GM10248 (cell line): ENCODE data around the gene TXLNA.

Experiments used
- CTCF ChIA-PET: fragments of 300-600 bp; sonication (Branson Sonifier 250); formaldehyde crosslinking; extraction: SDS; loops from one replicate; lab custom pipeline; 2021; ENCODE audit warnings: antibody characterized with exemption; lab: Yijun Ruan, JAX
- POLR2A ChIA-PET: fragments of 350-650 bp; sonication (Branson Sonifier 250); formaldehyde crosslinking; extraction: SDS; loops from one replicate; lab custom pipeline; 2020; ENCODE audit warnings: antibody characterized with exemption; lab: Yijun Ruan, JAX
- DNase-seq: peaks from one replicate; pipeline ENCODE4 v3.0.0; 2012; ENCODE audit errors: extremely low spot score
- CTCF ChIP-seq: IDR thresholded peaks from 2 replicates; pipeline ENCODE4 v1.5.1; 2012; ENCODE audit warnings: mild to moderate bottlenecking, low read depth; ENCODE audit errors: extremely low read depth, missing control alignments, control extremely low read depth

Gene TXLNA

GRCh38 chr1:32182060-32182459 is 2.6 kb downstream of the TXLNA start:
- POLR2A ChIA-PET, result interaction anchor here (0.7 to 1.0 kb wide), 3 partner anchors 74 to 154 kb away, joined by 3 to 6 read pairs (median 4); partner anchors contain the start of genes KPNA6 and MARCKSL1
- DNase-seq, result no peak
- TF ChIP-seq CTCF, result no peak
- CTCF ChIA-PET, result interaction anchor here (2.6 to 3.4 kb wide), 2 partner anchors 33 to 66 kb away, joined by 7 to 11 read pairs; no protein-coding TSS in a partner anchor

- ChIA-PET POLR2A (interaction anchor here (0.7 kb wide), 1 partner anchor 12 kb away, joined by 3 read pairs; no protein-coding TSS in a partner anchor), CTCF (interaction anchor here (1.3 to 2.2 kb wide), 2 partner anchors 13 to 31 kb away, joined by 3 to 10 read pairs; no protein-coding TSS in a partner anchor)
- no peak for DNase-seq
- no peak for TF ChIP-seq CTCF
These were observed 5.2 kb downstream of the TXLNA start for GRCh38 chr1:32184650-32185049.

GRCh38 chr1:32186077-32186476 is 6.6 kb downstream of the TXLNA start:
- ChIA-PET CTCF (interaction anchor here (1.4 to 2.2 kb wide), 2 partner anchors 30 to 62 kb away, joined by 3 to 10 read pairs; no protein-coding TSS in a partner anchor), POLR2A (interaction anchor here (0.6 to 1.2 kb wide), 2 partner anchors 12 to 48 kb away, joined by 3 read pairs; no protein-coding TSS in a partner anchor)
- no peak for DNase-seq
- no peak for TF ChIP-seq CTCF

DNA sequence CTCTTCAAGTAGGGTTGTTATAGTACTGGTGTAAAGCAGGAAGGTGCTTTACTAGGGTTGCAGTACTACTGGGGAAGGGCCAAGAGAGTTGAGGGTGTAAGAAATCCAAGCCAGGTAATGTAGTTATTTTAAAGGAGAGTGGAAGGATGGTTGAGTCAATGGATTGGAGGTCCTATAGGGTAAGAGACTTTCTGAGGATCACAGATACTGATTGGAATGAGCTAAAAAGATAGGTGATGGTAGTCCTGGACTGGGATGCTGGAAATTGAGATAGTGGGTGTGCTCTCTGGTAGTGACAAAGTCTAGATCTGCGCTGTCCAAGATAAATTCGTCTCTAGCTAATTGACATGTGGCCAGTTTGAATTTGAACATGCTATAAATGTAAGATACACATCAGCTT is 7.0 kb downstream of the TXLNA start:
- CTCF ChIA-PET, result interaction anchor here (0.8 to 2.2 kb wide), 3 partner anchors 11 to 62 kb away, joined by 3 to 10 read pairs (median 4); no protein-coding TSS in a partner anchor
- no peak for TF ChIP-seq CTCF
- POLR2A ChIA-PET, result interaction anchor here (0.6 to 1.2 kb wide), 2 partner anchors 12 to 48 kb away, joined by 3 read pairs; no protein-coding TSS in a partner anchor
- no peak for DNase-seq

DNA sequence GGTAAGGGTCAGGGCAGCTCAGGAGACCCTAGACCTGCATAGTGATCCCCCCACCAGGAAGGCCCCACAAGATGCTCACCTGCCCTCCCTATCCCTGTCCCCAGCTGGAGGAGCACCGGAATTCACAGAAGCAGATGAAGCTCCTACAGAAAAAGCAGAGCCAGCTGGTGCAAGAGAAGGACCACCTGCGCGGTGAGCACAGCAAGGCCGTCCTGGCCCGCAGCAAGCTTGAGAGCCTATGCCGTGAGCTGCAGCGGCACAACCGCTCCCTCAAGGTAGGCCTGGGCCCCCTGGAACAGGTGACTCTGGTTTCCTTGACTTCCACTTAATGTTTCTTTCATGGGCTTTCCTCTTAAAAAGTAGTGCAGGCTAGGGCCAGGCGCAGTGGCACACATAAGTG is 8.4 kb downstream of the TXLNA start:
- no peak for TF ChIP-seq CTCF
- DNase-seq, result no peak
- CTCF ChIA-PET, result interaction anchor here (0.7 to 1.3 kb wide), 2 partner anchors 28 to 33 kb away, joined by 3 read pairs; no protein-coding TSS in a partner anchor
- POLR2A ChIA-PET, result interaction anchor here (0.6 kb wide), 1 partner anchor 78 kb away, joined by 10 read pairs; no protein-coding TSS in a partner anchor

DNA sequence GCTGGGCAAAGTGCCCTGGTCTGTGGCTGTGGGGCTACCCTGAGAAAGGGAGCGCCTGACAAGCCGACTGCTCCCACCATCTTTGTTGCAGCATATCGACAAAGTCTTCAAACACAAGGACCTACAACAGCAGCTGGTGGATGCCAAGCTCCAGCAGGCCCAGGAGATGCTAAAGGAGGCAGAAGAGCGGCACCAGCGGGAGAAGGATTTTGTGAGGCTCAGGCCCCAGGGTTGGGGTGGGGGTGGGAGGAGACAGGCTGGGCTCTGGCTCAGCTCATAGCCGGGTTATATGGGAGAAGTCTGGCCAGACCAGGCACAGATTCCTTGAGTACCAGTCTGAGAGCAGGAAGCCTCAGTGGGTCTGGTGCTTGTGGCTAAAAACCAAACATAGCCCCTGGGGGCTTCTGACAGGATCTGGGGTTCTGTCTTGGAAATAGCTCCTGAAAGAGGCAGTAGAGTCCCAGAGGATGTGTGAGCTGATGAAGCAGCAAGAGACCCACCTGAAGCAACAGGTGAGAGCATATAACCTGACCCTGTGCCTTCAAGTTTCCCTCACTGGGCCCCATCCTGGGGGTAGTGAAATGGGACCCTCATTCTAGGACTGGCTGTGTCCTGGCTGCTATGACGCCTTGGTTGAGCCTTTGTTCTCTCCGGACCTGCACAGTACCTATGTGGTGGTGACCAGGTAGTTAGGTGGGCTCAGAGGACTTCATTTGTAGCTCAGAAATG is 12.9 kb downstream of the TXLNA start:
- ChIA-PET POLR2A (interaction anchor here (0.6 to 1.5 kb wide), 3 partner anchors 9 to 140 kb away, joined by 3 to 7 read pairs (median 3); partner anchors contain the start of gene TXLNA), CTCF (interaction anchor here (0.9 to 1.9 kb wide), 4 partner anchors 8 to 119 kb away, joined by 3 to 7 read pairs (median 6); partner anchors contain the start of genes CCDC28B and TMEM39B)
- no peak for DNase-seq
- TF ChIP-seq CTCF, result no peak
